Activated B cell treated with CpG ODN at 0.5 μM for 24 hours (primary cell): Measurements from ENCODE around the gene KIF20A. TPM values are rescaled to one million over a fixed set of nuclear protein-coding genes. Genes with fewer than 3 reads are reported as not detected.

Experiments
- ATAC-seq: fragments of 200-7000 bp; cut with Tn5 transposase; one replicate; pipeline ENCODE4 v1.10.0; 2021; ENCODE audit warnings: low read depth, mild to moderate bottlenecking, moderate library complexity
- CTCF ChIA-PET: fragments of 350-600 bp; sonication (Branson Sonifier 250); formaldehyde crosslinking; loops from one replicate; lab custom pipeline; 2021; ENCODE audit warnings: antibody characterized with exemption; lab: Charles Lee
- POLR2A ChIA-PET: fragments of 350-600 bp; sonication (Branson Sonifier 250); formaldehyde crosslinking; loops from one replicate; lab custom pipeline; 2021; ENCODE audit warnings: antibody characterized with exemption; lab: Charles Lee
- DNase-seq: peaks from one replicate; pipeline ENCODE4 v3.0.0; 2022
- H3K27ac Mint-ChIP-seq: one replicate; pipeline ENCODE4 v1.8.0; 2020; ENCODE audit warnings: mixed read lengths
- H3K27me3 Mint-ChIP-seq: one replicate; pipeline ENCODE4 v1.8.0; 2021; ENCODE audit warnings: mixed read lengths
- H3K36me3 Mint-ChIP-seq: one replicate; pipeline ENCODE4 v1.8.0; 2021; ENCODE audit warnings: low read depth, mixed read lengths
- H3K4me1 Mint-ChIP-seq: one replicate; pipeline ENCODE4 v1.8.0; 2021; ENCODE audit warnings: mixed read lengths
- H3K4me3 Mint-ChIP-seq: one replicate; pipeline ENCODE4 v1.8.0; 2020; ENCODE audit warnings: mild to moderate bottlenecking, mixed read lengths
- H3K9me3 Mint-ChIP-seq: one replicate; pipeline ENCODE4 v1.8.0; 2020; ENCODE audit warnings: mixed read lengths
- intact Hi-C: fragments of 100-400 bp; cut with micrococcal nuclease; formaldehyde crosslinking; loops from one replicate; pipeline ENCODE4 v1.15.1; 2024
- total RNA-seq: library from RNA; stranded (reverse); gene quantifications from 2 replicates; pipeline ENCODE4 v1.2.3, GENCODE V29; 2022
- TF ChIP-seq, protein P1 (sequence below): fragments of 200-600 bp; IDR thresholded peaks from one replicate; pipeline ENCODE4 v1.8.0; 2022; ENCODE audit warnings: antibody characterized with exemption, mild to moderate bottlenecking

KIF20A gene
- total RNA-seq, 1 donor from 2014 or later: 0.40 TPM

DNA sequence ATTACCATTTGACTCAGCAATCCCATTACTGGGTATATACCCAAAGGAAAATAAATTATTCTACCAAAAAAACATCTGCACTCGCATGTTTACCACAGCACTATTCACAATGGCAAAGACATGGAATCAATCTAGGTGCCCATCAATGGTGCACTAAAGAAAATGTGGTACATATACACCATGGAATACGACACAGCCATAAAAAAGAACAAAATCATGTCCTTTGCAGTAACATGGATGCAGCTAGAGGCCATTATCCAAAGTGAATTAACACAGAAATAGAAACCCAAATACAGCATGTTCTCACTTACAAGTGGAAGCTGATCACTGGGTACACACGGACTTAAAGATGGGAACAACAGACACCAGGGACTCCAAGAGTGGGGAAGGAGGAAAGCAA lies 32.1 kb downstream of the KIF20A start:
- intact Hi-C loops: loop anchor here (10.0 kb wide), 1 partner anchor 544 kb away; the partner anchor contains the start of gene CTNNA1
- POLR2A ChIA-PET: no interaction called here
- no peak overlapping the region for H3K27ac Mint-ChIP-seq
- no peaks in the 10 kb centered on the region for H3K27me3 Mint-ChIP-seq
- H3K9me3 Mint-ChIP-seq: no peaks in the 10 kb centered on the region
- peaks cover 29% of the 10 kb centered on the region for H3K4me1 Mint-ChIP-seq
- ATAC-seq (no peak), DNase-seq (no peak)
- H3K4me3 Mint-ChIP-seq: peak overlapping the region; percentile 52
- CTCF ChIA-PET: no interaction called here
- peaks cover 22% of the 10 kb centered on the region for H3K36me3 Mint-ChIP-seq
- TF ChIP-seq, protein P1, sequence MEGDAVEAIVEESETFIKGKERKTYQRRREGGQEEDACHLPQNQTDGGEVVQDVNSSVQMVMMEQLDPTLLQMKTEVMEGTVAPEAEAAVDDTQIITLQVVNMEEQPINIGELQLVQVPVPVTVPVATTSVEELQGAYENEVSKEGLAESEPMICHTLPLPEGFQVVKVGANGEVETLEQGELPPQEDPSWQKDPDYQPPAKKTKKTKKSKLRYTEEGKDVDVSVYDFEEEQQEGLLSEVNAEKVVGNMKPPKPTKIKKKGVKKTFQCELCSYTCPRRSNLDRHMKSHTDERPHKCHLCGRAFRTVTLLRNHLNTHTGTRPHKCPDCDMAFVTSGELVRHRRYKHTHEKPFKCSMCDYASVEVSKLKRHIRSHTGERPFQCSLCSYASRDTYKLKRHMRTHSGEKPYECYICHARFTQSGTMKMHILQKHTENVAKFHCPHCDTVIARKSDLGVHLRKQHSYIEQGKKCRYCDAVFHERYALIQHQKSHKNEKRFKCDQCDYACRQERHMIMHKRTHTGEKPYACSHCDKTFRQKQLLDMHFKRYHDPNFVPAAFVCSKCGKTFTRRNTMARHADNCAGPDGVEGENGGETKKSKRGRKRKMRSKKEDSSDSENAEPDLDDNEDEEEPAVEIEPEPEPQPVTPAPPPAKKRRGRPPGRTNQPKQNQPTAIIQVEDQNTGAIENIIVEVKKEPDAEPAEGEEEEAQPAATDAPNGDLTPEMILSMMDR: no peak

DNA sequence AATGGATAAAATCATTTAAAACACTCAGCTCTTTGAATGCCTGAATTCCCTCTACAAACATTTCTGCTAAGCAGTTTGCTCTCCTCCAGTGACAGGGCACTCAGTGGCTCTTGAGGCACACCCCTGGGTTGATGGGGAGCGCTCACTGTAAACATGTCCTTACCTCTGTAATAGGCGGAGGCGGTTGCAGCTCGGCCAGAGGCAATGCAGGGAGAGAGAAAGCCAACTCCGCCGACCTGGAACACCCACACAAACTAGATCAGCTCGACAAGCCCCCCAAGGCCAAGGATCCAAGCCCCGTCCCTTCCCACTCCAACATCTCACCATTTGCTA lies 33.9 kb downstream of the KIF20A start:
- H3K4me3 Mint-ChIP-seq: peak overlapping the region; percentile 99
- POLR2A ChIA-PET: interaction anchor here (0.5 to 2.7 kb wide), 10 partner anchors 10 to 363 kb away, joined by 3 to 15 read pairs (median 6); partner anchors contain the start of genes BRD8, CDC25C, ETF1 and FAM53C

DNA sequence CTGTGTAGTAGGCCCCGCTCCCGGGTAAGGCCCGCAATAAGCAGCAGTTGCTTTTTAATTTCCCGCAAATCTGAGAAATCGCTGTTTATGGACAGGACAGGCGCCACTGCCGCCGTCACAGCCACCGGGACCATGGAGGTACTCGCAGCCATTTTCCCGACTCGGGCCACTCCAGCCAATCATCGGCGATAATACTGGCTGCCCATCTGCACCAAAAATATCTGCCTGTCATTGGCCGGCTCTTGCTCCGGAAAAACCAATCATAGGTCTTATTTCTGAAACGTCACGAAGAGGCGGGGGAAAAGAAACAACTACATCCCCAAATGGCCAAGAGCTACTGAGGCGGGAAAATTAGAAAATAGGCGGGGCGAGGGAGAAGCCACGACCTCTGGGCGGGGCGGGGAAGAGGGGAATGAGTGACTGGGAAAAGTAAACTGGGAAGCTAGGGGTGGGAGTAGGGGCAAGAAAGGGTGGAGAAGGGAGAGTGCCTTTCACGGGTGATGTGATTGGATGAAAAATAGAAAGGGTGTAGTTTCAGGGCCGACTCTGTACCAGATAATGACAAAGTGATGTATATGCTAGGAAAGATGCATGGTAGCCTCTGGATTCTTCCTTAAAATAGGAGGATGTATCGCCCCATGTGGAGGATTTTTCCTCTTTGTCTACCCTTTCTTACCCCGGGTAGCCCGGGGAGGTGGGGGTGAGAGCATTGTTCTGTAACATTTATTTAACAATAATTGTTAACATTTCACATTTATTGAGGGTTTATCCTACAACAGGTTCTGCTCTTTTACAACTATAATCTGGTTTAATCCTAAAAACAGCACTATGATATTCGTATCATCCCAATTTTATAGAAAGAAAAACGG lies 34.5 kb downstream of the KIF20A start, which contains the start of gene CDC23:
CDC23 (minus strand) TSS at position 163 of the 869 bp plus-strand sequence; CDS start at position 152, 11 bp downstream.
- ChIA-PET CTCF (interaction anchor here (1.2 kb wide), 2 partner anchors 19 to 140 kb away, joined by 3 to 6 read pairs; no protein-coding TSS in a partner anchor), POLR2A (interaction anchor here (0.6 to 2.7 kb wide), 14 partner anchors 9 to 528 kb away, joined by 3 to 15 read pairs (median 6); partner anchors contain the start of genes BRD8, CDC25C, ETF1 and FAM13B)
- peak within 1 kb of the TSS; percentile 93 for H3K27ac Mint-ChIP-seq
- H3K27me3 Mint-ChIP-seq: no peaks in the 10 kb centered on the region
- TF ChIP-seq, protein P1: no peak
- intact Hi-C loops: loop anchor here (1.0 to 10.0 kb wide), 5 partner anchors 35 to 541 kb away; partner anchors contain the start of genes BRD8, CTNNA1, HSPA9 and KDM3B
- ATAC-seq (peak; percentile 96), DNase-seq (peak; percentile 67)
- peaks cover 14% of the 10 kb centered on the region for H3K36me3 Mint-ChIP-seq
- H3K9me3 Mint-ChIP-seq: no peaks in the 10 kb centered on the region
- peaks cover 27% of the 10 kb centered on the region for H3K4me1 Mint-ChIP-seq
- peak within 1 kb of the TSS; percentile 99 for H3K4me3 Mint-ChIP-seq

More for the DNA sequence above, 33.9 kb downstream of the KIF20A start:
- DNase-seq (no peak), ATAC-seq (peak; percentile 12)
- CTCF ChIA-PET: interaction anchor here (1.1 to 1.2 kb wide), 3 partner anchors 19 to 141 kb away, joined by 3 to 6 read pairs (median 3); partner anchors contain the start of gene KDM3B
- TF ChIP-seq, protein P1: no peak
- no peaks in the 10 kb centered on the region for H3K27me3 Mint-ChIP-seq
- intact Hi-C loops: loop anchor here (1.0 to 10.0 kb wide), 5 partner anchors 34 to 542 kb away; partner anchors contain the start of genes BRD8, CTNNA1, HSPA9 and KDM3B
- H3K36me3 Mint-ChIP-seq: peaks cover 19% of the 10 kb centered on the region
- H3K9me3 Mint-ChIP-seq: no peaks in the 10 kb centered on the region
- peak overlapping the region; percentile 93 for H3K27ac Mint-ChIP-seq
- peaks cover 29% of the 10 kb centered on the region for H3K4me1 Mint-ChIP-seq

DNA sequence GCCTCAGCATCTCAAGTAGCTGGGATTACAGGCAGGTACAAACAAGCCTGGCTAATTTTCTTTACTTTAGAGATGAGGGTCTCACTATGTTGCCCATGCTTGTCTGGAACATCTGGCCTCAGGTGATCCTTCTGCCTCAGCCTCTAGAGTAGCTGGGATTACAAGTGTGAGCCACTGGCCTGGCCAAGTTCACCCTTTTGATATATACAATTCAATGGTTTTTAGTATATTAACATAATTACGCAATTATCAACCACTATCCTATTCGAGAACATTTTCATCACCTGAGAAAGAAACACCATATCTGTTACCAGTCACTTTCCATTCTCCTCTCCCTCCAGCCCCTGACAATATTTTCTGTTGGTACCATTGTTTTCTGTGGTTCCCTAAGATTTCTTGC lies 37.9 kb downstream of the KIF20A start:
- Mint-ChIP-seq H3K4me3 (no peak overlapping the region), H3K27me3 (peaks cover 10% of the 10 kb centered on the region), H3K36me3 (peaks cover 6% of the 10 kb centered on the region), H3K27ac (no peak overlapping the region), H3K4me1 (peaks cover 19% of the 10 kb centered on the region), H3K9me3 (no peaks in the 10 kb centered on the region)
- DNase-seq: no peak
- no peak for ATAC-seq
- POLR2A ChIA-PET: no interaction called here
- intact Hi-C loops: loop anchor here (10.0 kb wide), 1 partner anchor 538 kb away; the partner anchor contains the start of gene CTNNA1
- CTCF ChIA-PET: no interaction called here
- TF ChIP-seq, protein P1: no peak
